ENCODE results near the gene HSPA12B.

DNA sequence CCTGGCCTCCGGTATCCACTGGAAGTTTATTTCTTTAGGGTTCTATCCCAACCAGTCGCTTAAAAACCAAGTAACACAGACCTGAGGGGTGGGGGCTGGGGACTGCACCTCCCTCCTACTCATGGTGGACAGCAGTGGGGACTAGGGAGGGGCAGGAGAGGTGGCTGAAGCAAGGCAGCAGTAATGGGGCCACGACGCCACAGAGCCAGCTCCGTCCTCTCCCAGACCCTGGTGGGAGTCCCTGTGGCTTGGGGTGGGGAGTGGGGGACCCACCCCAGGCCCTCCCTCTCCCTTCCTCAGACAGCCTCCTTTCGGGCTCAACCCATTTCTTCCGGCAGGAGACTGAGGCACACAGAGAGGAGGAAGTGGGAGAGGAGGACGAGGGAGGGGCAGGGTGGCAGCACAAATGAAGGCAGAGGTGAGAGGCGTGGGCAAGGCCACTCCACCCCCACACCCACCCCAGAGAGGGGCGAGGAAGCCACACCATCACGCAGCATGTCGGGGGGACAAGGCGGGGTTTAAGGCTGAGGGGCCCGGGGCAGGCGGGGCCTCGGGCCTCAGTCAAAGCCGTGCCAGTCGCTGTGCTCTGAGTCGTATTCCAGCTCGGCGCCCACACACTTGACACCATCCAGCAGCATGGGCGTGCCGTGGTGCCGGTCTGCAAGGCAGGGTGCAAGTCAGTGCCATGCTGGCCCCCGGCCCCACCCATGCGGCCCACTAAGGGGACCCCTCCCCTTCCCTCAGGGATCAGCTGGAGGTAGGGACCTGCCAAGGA lies 21.2 kb downstream of the HSPA12B start:
- TF ChIP-seq RELA (CRISPR knock-in tag; IDR thresholded peaks at IDR 0.05; ENCODE audit: borderline replicate concordance): no peak
- TF ChIP-seq, protein P1, sequence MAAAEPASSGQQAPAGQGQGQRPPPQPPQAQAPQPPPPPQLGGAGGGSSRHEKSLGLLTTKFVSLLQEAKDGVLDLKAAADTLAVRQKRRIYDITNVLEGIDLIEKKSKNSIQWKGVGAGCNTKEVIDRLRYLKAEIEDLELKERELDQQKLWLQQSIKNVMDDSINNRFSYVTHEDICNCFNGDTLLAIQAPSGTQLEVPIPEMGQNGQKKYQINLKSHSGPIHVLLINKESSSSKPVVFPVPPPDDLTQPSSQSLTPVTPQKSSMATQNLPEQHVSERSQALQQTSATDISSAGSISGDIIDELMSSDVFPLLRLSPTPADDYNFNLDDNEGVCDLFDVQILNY (CRISPR knock-in tag; IDR thresholded peaks at IDR 0.05): no peak
- TF ChIP-seq, protein P2, sequence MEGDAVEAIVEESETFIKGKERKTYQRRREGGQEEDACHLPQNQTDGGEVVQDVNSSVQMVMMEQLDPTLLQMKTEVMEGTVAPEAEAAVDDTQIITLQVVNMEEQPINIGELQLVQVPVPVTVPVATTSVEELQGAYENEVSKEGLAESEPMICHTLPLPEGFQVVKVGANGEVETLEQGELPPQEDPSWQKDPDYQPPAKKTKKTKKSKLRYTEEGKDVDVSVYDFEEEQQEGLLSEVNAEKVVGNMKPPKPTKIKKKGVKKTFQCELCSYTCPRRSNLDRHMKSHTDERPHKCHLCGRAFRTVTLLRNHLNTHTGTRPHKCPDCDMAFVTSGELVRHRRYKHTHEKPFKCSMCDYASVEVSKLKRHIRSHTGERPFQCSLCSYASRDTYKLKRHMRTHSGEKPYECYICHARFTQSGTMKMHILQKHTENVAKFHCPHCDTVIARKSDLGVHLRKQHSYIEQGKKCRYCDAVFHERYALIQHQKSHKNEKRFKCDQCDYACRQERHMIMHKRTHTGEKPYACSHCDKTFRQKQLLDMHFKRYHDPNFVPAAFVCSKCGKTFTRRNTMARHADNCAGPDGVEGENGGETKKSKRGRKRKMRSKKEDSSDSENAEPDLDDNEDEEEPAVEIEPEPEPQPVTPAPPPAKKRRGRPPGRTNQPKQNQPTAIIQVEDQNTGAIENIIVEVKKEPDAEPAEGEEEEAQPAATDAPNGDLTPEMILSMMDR (IDR thresholded peaks at IDR 0.05): no peak
- TF ChIP-seq, protein P3, sequence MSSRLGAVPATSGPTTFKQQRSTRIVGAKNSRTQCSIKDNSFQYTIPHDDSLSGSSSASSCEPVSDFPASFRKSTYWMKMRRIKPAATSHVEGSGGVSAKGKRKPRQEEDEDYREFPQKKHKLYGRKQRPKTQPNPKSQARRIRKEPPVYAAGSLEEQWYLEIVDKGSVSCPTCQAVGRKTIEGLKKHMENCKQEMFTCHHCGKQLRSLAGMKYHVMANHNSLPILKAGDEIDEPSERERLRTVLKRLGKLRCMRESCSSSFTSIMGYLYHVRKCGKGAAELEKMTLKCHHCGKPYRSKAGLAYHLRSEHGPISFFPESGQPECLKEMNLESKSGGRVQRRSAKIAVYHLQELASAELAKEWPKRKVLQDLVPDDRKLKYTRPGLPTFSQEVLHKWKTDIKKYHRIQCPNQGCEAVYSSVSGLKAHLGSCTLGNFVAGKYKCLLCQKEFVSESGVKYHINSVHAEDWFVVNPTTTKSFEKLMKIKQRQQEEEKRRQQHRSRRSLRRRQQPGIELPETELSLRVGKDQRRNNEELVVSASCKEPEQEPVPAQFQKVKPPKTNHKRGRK (CRISPR knock-in tag; IDR thresholded peaks at IDR 0.05; ENCODE audit: borderline replicate concordance): no peak
- no peak for TF ChIP-seq NR3C1 (CRISPR knock-in tag; conservative IDR thresholded peaks at IDR 0.05; ENCODE audit: low read depth)
- TF ChIP-seq ZNF121 (CRISPR knock-in tag; IDR thresholded peaks at IDR 0.05): no peak
- TF ChIP-seq, protein P4, sequence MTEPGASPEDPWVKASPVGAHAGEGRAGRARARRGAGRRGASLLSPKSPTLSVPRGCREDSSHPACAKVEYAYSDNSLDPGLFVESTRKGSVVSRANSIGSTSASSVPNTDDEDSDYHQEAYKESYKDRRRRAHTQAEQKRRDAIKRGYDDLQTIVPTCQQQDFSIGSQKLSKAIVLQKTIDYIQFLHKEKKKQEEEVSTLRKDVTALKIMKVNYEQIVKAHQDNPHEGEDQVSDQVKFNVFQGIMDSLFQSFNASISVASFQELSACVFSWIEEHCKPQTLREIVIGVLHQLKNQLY (CRISPR knock-in tag; IDR thresholded peaks at IDR 0.05): no peak
- TF ChIP-seq ZNF263 (CRISPR knock-in tag; IDR thresholded peaks at IDR 0.05; ENCODE audit: low read depth): no peak
- TF ChIP-seq ETV6 (CRISPR knock-in tag; IDR thresholded peaks at IDR 0.05): no peak
- no peak for TF ChIP-seq TEAD4 (CRISPR knock-in tag; IDR thresholded peaks at IDR 0.05)
- TF ChIP-seq NFE2L1 (CRISPR knock-in tag; IDR thresholded peaks at IDR 0.05): no peak
- no peak for TF ChIP-seq ESRRA (CRISPR knock-in tag; IDR thresholded peaks at IDR 0.05; ENCODE audit: borderline replicate concordance)
- TF ChIP-seq, protein P5, sequence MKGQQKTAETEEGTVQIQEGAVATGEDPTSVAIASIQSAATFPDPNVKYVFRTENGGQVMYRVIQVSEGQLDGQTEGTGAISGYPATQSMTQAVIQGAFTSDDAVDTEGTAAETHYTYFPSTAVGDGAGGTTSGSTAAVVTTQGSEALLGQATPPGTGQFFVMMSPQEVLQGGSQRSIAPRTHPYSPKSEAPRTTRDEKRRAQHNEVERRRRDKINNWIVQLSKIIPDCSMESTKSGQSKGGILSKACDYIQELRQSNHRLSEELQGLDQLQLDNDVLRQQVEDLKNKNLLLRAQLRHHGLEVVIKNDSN (CRISPR knock-in tag; IDR thresholded peaks at IDR 0.05): no peak
- TF ChIP-seq, protein P6, sequence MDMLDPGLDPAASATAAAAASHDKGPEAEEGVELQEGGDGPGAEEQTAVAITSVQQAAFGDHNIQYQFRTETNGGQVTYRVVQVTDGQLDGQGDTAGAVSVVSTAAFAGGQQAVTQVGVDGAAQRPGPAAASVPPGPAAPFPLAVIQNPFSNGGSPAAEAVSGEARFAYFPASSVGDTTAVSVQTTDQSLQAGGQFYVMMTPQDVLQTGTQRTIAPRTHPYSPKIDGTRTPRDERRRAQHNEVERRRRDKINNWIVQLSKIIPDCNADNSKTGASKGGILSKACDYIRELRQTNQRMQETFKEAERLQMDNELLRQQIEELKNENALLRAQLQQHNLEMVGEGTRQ (CRISPR knock-in tag; IDR thresholded peaks at IDR 0.05): no peak
